H1 (cell line): Measurements from ENCODE around the gene FAM9C. TPM values are rescaled to one million over a fixed set of nuclear protein-coding genes. Genes with fewer than 3 reads are reported as not detected.

Source experiments
- CTCF ChIA-PET: fragments of 300-600 bp; sonication (Branson Sonifier 250); formaldehyde crosslinking; loops from one replicate; lab custom pipeline; 2021; ENCODE audit not compliant: partially characterized antibody; lab: Charles Lee
- POLR2A ChIA-PET: fragments of 300-600 bp; sonication (Branson Sonifier 250); formaldehyde crosslinking; loops from one replicate; lab custom pipeline; 2021; ENCODE audit warnings: inconsistent platforms; ENCODE audit not compliant: partially characterized antibody; lab: Charles Lee
- DNase-seq, 2 experiments: peaks; one replicate each; pipeline versions ENCODE4 v3.0.0 to v3.0.0-alpha.2; 2010 to 2022; ENCODE audit warnings: low spot score in 2 of 2, low read depth in 1 of 2, mixed read lengths in 1 of 2
- FAIRE-seq: peaks from 2 replicates; lab custom pipeline; 2011; peaks lifted over from hg19 to GRCh38; lab: Jason Lieb, UNC
- H2AFZ ChIP-seq: 2 replicates; pipeline ENCODE4 v1.8.1; 2012; ENCODE audit warnings: low read length, inconsistent platforms
- H2AK5ac ChIP-seq: 2 replicates; pipeline ENCODE4 v1.6.1; 2013; ENCODE audit warnings: low read depth, low read length
- H2BK120ac ChIP-seq: replicated peaks from 2 replicates; pipeline ENCODE3; 2013; ENCODE audit warnings: low read depth, low read length, inconsistent platforms
- H2BK12ac ChIP-seq: 2 replicates; pipeline ENCODE4 v1.6.1; 2013; ENCODE audit warnings: low read depth, low read length
- H2BK15ac ChIP-seq: 2 replicates; pipeline ENCODE4 v1.6.1; 2013; ENCODE audit warnings: low read length
- H2BK20ac ChIP-seq: 2 replicates; pipeline ENCODE4 v1.6.1; 2013; ENCODE audit warnings: low read length
- H2BK5ac ChIP-seq: 2 replicates; pipeline ENCODE4 v1.6.1; 2013; ENCODE audit warnings: low read depth, low read length
- H3K14ac ChIP-seq: 2 replicates; pipeline ENCODE4 v1.6.1; 2013; ENCODE audit warnings: inconsistent platforms; ENCODE audit not compliant: insufficient read length
- H3K18ac ChIP-seq: 2 replicates; pipeline ENCODE4 v1.6.1; 2013; ENCODE audit warnings: low read length; ENCODE audit errors: extremely low read depth
- H3K23ac ChIP-seq: 2 replicates; pipeline ENCODE4 v1.6.1; 2013; ENCODE audit warnings: inconsistent platforms; ENCODE audit not compliant: insufficient read length
- H3K23me2 ChIP-seq: 2 replicates; pipeline ENCODE4 v1.6.1; 2013; ENCODE audit warnings: low read depth, low read length
- H3K27ac ChIP-seq: 2 replicates; pipeline ENCODE4 v1.6.1; 2011; ENCODE audit warnings: low read depth, low read length, inconsistent platforms
- H3K27me3 ChIP-seq, 4 experiments: replicated peaks in 1 of 4; 1 replicate in 1 of 4; 2 replicates in 3 of 4; pipeline versions ENCODE4 v1.6.1 to v1.8.1; 2011 to 2013; ENCODE audit warnings: low read length in 3 of 4, mild to moderate bottlenecking in 3 of 4, inconsistent platforms in 2 of 4, mixed read lengths in 2 of 4, moderate library complexity in 1 of 4; ENCODE audit not compliant: control insufficient read depth in 3 of 4, insufficient read depth in 3 of 4; ENCODE audit errors: extremely low read depth in 1 of 4
- H3K36me3 ChIP-seq, 4 experiments: 2 replicates each; pipeline versions ENCODE4 v1.6.1 to v1.8.1; 2011 to 2013; ENCODE audit warnings: mild to moderate bottlenecking in 4 of 4, low read length in 3 of 4, moderate library complexity in 2 of 4, control low read depth in 1 of 4, inconsistent platforms in 1 of 4; ENCODE audit not compliant: insufficient read depth in 4 of 4, control insufficient read depth in 2 of 4
- H3K4ac ChIP-seq: replicated peaks from 2 replicates; pipeline ENCODE3; 2013; ENCODE audit warnings: low read length, low read depth, mixed read lengths, inconsistent platforms; ENCODE audit not compliant: insufficient read length
- H3K4me1 ChIP-seq, 4 experiments: replicated peaks in 1 of 4; 1 replicate in 1 of 4; 2 replicates in 3 of 4; pipeline versions ENCODE4 v1.6.1 to v1.8.1; 2011 to 2013; ENCODE audit warnings: low read length in 3 of 4, inconsistent platforms in 2 of 4, mixed read lengths in 1 of 4; ENCODE audit not compliant: insufficient read depth in 4 of 4, control insufficient read depth in 3 of 4
- H3K4me2 ChIP-seq, 2 experiments: 2 replicates each; pipeline versions ENCODE4 v1.6.1 to v1.8.1; 2011 to 2013; ENCODE audit warnings: low read depth in 2 of 2, low read length in 2 of 2, control low read depth in 1 of 2, inconsistent platforms in 1 of 2, mild to moderate bottlenecking in 1 of 2; ENCODE audit not compliant: insufficient read depth in 1 of 2
- H3K4me3 ChIP-seq, 4 experiments: fragments of 200-600, 300-600 bp in 1 of 4; sonication (generic), shearing (Covaris generic), sonication (Bioruptor Twin) in 1 of 4; 2 replicates each; pipeline versions ENCODE4 v1.5.1 to v1.8.1; 2011 to 2016; ENCODE audit warnings: low read length in 4 of 4, low read depth in 3 of 4, control low read depth in 2 of 4, inconsistent platforms in 2 of 4, mild to moderate bottlenecking in 2 of 4, mixed read lengths in 1 of 4, moderate library complexity in 1 of 4; ENCODE audit not compliant: insufficient read depth in 2 of 4; ENCODE audit errors: extremely low read depth in 1 of 4
- H3K56ac ChIP-seq: replicated peaks from 2 replicates; pipeline ENCODE3; 2013; ENCODE audit warnings: low read depth, mild to moderate bottlenecking, mixed read lengths, low read length, inconsistent platforms; ENCODE audit not compliant: insufficient read length
- H3K79me1 ChIP-seq: 2 replicates; pipeline ENCODE4 v1.6.1; 2013; ENCODE audit warnings: low read depth, low read length, control low read depth
- H3K79me2 ChIP-seq, 2 experiments: 2 replicates each; pipeline versions ENCODE4 v1.6.1 to v1.8.1; 2012 to 2013; ENCODE audit warnings: low read length in 2 of 2, mild to moderate bottlenecking in 2 of 2, inconsistent platforms in 1 of 2; ENCODE audit not compliant: insufficient read depth in 2 of 2, control insufficient read depth in 1 of 2
- H3K9ac ChIP-seq, 4 experiments: replicated peaks in 1 of 4; 1 replicate in 1 of 4; 2 replicates in 3 of 4; pipeline versions ENCODE4 v1.6.1 to v1.8.1; 2011 to 2013; ENCODE audit warnings: low read depth in 3 of 4, low read length in 3 of 4, control low read depth in 2 of 4, mild to moderate bottlenecking in 2 of 4, moderate library complexity in 2 of 4, inconsistent platforms in 1 of 4; ENCODE audit errors: extremely low read depth in 1 of 4
- H3K9me3 ChIP-seq, 2 experiments: 2 replicates each; pipeline versions ENCODE4 v1.6.1 to v1.8.1; 2012 to 2013; ENCODE audit warnings: mild to moderate bottlenecking in 2 of 2, moderate library complexity in 2 of 2, control low read depth in 1 of 2, inconsistent platforms in 1 of 2, low read depth in 1 of 2, low read length in 1 of 2, mixed read lengths in 1 of 2; ENCODE audit not compliant: insufficient read depth in 2 of 2
- H4K20me1 ChIP-seq, 2 experiments: replicated peaks in 1 of 2; 2 replicates each; pipeline versions ENCODE3 to v1.8.1; 2011 to 2013; ENCODE audit warnings: inconsistent platforms in 2 of 2, low read length in 2 of 2, mild to moderate bottlenecking in 1 of 2; ENCODE audit not compliant: insufficient read depth in 2 of 2, control insufficient read depth in 1 of 2
- H4K5ac ChIP-seq: 2 replicates; pipeline ENCODE4 v1.6.1; 2013; ENCODE audit warnings: low read length, low read depth, mixed read lengths, inconsistent platforms; ENCODE audit not compliant: insufficient read length
- H4K8ac ChIP-seq: 2 replicates; pipeline ENCODE4 v1.8.0; 2013; ENCODE audit warnings: mild to moderate bottlenecking, moderate library complexity, low read length, inconsistent platforms; ENCODE audit not compliant: insufficient read depth; ENCODE audit errors: extremely low read depth
- H4K91ac ChIP-seq: replicated peaks from 2 replicates; pipeline ENCODE3; 2013; ENCODE audit warnings: low read length, mixed read lengths, inconsistent platforms; ENCODE audit not compliant: insufficient read length
- WGBS, 2 experiments: shearing (Covaris generic) in 1 of 2; methylation state at CpG; one replicate each; pipeline versions ENCODE4 v1.1.6 to v1.1.7; 2013 to 2015; ENCODE audit warnings: low lambda C conversion rate in 2 of 2, mixed read lengths in 2 of 2, inconsistent platforms in 1 of 2, low coverage in 1 of 2, missing lambda C conversion rate in 1 of 2; ENCODE audit not compliant: insufficient replicate concordance in 2 of 2, insufficient coverage in 1 of 2, insufficient read length in 1 of 2; ENCODE audit errors: extremely low coverage in 1 of 2, missing lambda C conversion rate in 1 of 2; 5-methylcytosine and 5-hydroxymethylcytosine counted together
- polyA plus RNA-seq, 7 experiments: library from polyadenylated mRNA; depleted of rRNA in 3 of 7; stranded (reverse) in 5 of 7; unstranded in 2 of 7; fragments of >200 nt in 5 of 7; fragments of 200-250 nt in 2 of 7; gene quantifications; 1 replicate in 5 of 7; 2 replicates in 1 of 7; 4 replicates in 1 of 7; pipeline versions ENCODE4 v1.2.1 to v1.2.3, GENCODE V29; 2011 to 2013; ENCODE audit warnings: missing spikeins in 2 of 7, mixed read lengths in 2 of 7
- total RNA-seq: library from RNA; stranded (reverse); fragmentation: NEBNext Ultra II Directional; extraction: Animal tissue kit (Norgen Biotek cat#: 25700); gene quantifications from 2 replicates; pipeline ENCODE4 v1.2.1, GENCODE V29; 2021

Gene FAM9C
- total and polyA plus RNA-seq, 2 of the 8 experiments (the other 6 are each of a cell fraction or from before 2014, with no cell fraction given): not detected

DNA sequence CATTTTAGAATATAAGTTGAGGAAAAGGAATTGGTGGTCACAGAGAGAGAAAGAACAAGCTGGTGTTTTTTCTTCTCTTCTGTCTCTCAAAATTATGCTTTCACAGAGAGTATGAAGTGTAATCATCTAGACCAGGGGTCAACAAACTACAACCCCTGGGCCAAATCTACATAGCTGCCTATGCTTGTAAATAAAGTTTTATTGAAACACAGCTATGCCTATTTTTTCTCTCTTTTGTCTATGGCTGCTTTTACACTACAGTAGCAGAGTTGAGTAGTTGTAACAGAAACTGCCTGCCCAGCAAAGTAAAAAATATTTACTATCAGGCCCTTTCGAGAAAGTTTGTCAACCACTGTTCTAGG is 6.7 kb upstream of the FAM9C start:
- CTCF ChIA-PET: interaction anchor here (1.8 kb wide), 1 partner anchor 237 kb away, joined by 4 read pairs; no protein-coding TSS in a partner anchor
- no peak overlapping the region for H2BK20ac ChIP-seq
- H3K9ac ChIP-seq: no peak overlapping the region
- H3K79me2 ChIP-seq: no peaks in the 10 kb centered on the region
- no peak overlapping the region for H3K4me2 ChIP-seq
- H3K23ac ChIP-seq: no peak overlapping the region
- H2BK120ac ChIP-seq: no peak overlapping the region
- no peak overlapping the region for H3K4ac ChIP-seq
- no peak overlapping the region for H3K14ac ChIP-seq
- DNase-seq: no peak
- H4K8ac ChIP-seq: no peak overlapping the region
- no peak for FAIRE-seq
- H2BK12ac ChIP-seq: no peak overlapping the region
- no peak overlapping the region for H2BK15ac ChIP-seq
- no peak overlapping the region for H3K56ac ChIP-seq
- no peaks in the 10 kb centered on the region for H3K23me2 ChIP-seq
- no peaks in the 10 kb centered on the region for H4K20me1 ChIP-seq
- H3K27ac ChIP-seq: no peak overlapping the region
- no peak overlapping the region for H4K5ac ChIP-seq
- POLR2A ChIA-PET: interaction anchor here (0.7 kb wide), 1 partner anchor 75 kb away, joined by 3 read pairs; no protein-coding TSS in a partner anchor
- no peaks in the 10 kb centered on the region for H3K36me3 ChIP-seq
- no peak overlapping the region for H3K18ac ChIP-seq
- no peak overlapping the region for H2BK5ac ChIP-seq
- no peaks in the 10 kb centered on the region for H3K27me3 ChIP-seq
- H3K9me3 ChIP-seq: no peaks in the 10 kb centered on the region
- H3K79me1 ChIP-seq: no peaks in the 10 kb centered on the region
- H4K91ac ChIP-seq: no peak overlapping the region
- no peak overlapping the region for H2AFZ ChIP-seq
- H3K4me1 ChIP-seq: no peaks in the 10 kb centered on the region
- WGBS, 2 experiments: 90% methylated on average over 1 of the region's 1 CpG; no CpG with 5 or more reads in 1 of the 2 experiments
- no peak overlapping the region for H2AK5ac ChIP-seq
- no peak overlapping the region for H3K4me3 ChIP-seq
